Fibroblast of the aortic adventitia (primary cell): Measurements from ENCODE around the gene HDAC3. TPM values are rescaled to one million over a fixed set of nuclear protein-coding genes. Genes with fewer than 3 reads are reported as not detected.

Experiments used
- DNase-seq: peaks from one replicate; pipeline ENCODE4 v3.0.0-alpha.2; 2010; ENCODE audit warnings: low read depth
- H3K4me3 ChIP-seq: 2 replicates; pipeline ENCODE4 v1.5.1; 2011; ENCODE audit warnings: low read depth, mild to moderate bottlenecking, control low read depth, low read length, moderate library complexity
- CTCF ChIP-seq: IDR thresholded peaks from 2 replicates; pipeline ENCODE4 v1.5.1; 2011; ENCODE audit warnings: mild to moderate bottlenecking, low read length, control low read depth, inconsistent platforms; ENCODE audit not compliant: insufficient read depth
- total RNA-seq: library from RNA; depleted of rRNA; stranded (reverse); fragments of >200 nt; gene quantifications from 2 replicates; pipeline ENCODE4 v1.2.3, GENCODE V29; 2012; ENCODE audit warnings: low replicate concordance

Gene HDAC3
- total RNA-seq, 1 donor = 48.4 TPM

GRCh38 chr5:141637123-141637766 lies 596 bp upstream of the HDAC3 start:
- TF ChIP-seq CTCF = no peak
- H3K4me3 ChIP-seq = peak overlapping the region; percentile 100
- DNase-seq = no peak

GRCh38 chr5:141636106-141636412 lies 590 bp downstream of the HDAC3 start:
- TF ChIP-seq CTCF = no peak
- peak overlapping the region; percentile 100 for H3K4me3 ChIP-seq

GRCh38 chr5:141635646-141636045 lies 1.0 kb downstream of the HDAC3 start:
- peak overlapping the region; percentile 100 for H3K4me3 ChIP-seq
- DNase-seq = no peak
- TF ChIP-seq CTCF = no peak

More at GRCh38 chr5:141636106-141636412, 590 bp downstream of the HDAC3 start:
- DNase-seq = no peak

GRCh38 chr5:141634720-141635119 lies 1.9 kb downstream of the HDAC3 start:
- H3K4me3 ChIP-seq = no peak overlapping the region
- TF ChIP-seq CTCF = no peak
- DNase-seq = no peak

- DNase-seq = no peak
- no peak for TF ChIP-seq CTCF
- no peak overlapping the region for H3K4me3 ChIP-seq
Measured at GRCh38 chr5:141633871-141634561, 2.6 kb downstream of the HDAC3 start.

GRCh38 chr5:141632650-141633049 lies 4.0 kb downstream of the HDAC3 start:
- H3K4me3 ChIP-seq = no peak overlapping the region
- no peak for DNase-seq
- no peak for TF ChIP-seq CTCF
